HG02840 (cell line): ENCODE results near the gene ADGRG6.
"Not testable (repeated sequence)": the region's sequence is repeated elsewhere in the genome, so short reads cannot be mapped to it uniquely, and the experiment has no call there.

ENCODE experiments used
- ATAC-seq: cut with Tn5 transposase; IDR thresholded peaks from one replicate; pipeline ENCODE4 v1.9.1; 2021; ENCODE audit warnings: mild to moderate bottlenecking, moderate library complexity, moderate number of reproducible peaks; ENCODE audit not compliant: unreplicated experiment, low FRiP score

The ADGRG6 gene

GRCh38 chr6:142433419-142433818 is 131.6 kb downstream of the ADGRG6 start:
- ATAC-seq: no peak

GRCh38 chr6:142438898-142439297 is 137.1 kb downstream of the ADGRG6 start:
- no peak for ATAC-seq

- ATAC-seq: no peak
Observed at GRCh38 chr6:142440600-142441293, 138.9 kb downstream of the ADGRG6 start.

GRCh38 chr6:142441716-142442115 is 139.9 kb downstream of the ADGRG6 start:
- no peak for ATAC-seq

- ATAC-seq: no peak
Observed at GRCh38 chr6:142443102-142443501, 141.3 kb downstream of the ADGRG6 start.

GRCh38 chr6:142443532-142443931 is 141.7 kb downstream of the ADGRG6 start:
- ATAC-seq: no peak

- no peak for ATAC-seq
Observed at GRCh38 chr6:142444376-142444775, 142.6 kb downstream of the ADGRG6 start.

- no peak for ATAC-seq
Observed at GRCh38 chr6:142444881-142445301, 143.1 kb downstream of the ADGRG6 start.

GRCh38 chr6:142446168-142446567 is 144.4 kb downstream of the ADGRG6 start:
- no peak for ATAC-seq

- ATAC-seq: no peak
Observed at GRCh38 chr6:142446576-142446975, 144.8 kb downstream of the ADGRG6 start.

- ATAC-seq: no peak
Observed at GRCh38 chr6:142448091-142448729, 146.4 kb downstream of the ADGRG6 start.

GRCh38 chr6:142450856-142451255 is 149.0 kb downstream of the ADGRG6 start:
- not testable (repeated sequence) for ATAC-seq

GRCh38 chr6:142452993-142453392 is 151.2 kb downstream of the ADGRG6 start:
- no peak for ATAC-seq

- ATAC-seq: not testable (repeated sequence)
Observed at GRCh38 chr6:142454196-142454595, 152.4 kb downstream of the ADGRG6 start.

- not testable (repeated sequence) for ATAC-seq
Observed at GRCh38 chr6:142454848-142455247, 153.0 kb downstream of the ADGRG6 start.

GRCh38 chr6:142455957-142456589 is 154.3 kb downstream of the ADGRG6 start:
- no peak for ATAC-seq

GRCh38 chr6:142457638-142458406 is 156.0 kb downstream of the ADGRG6 start:
- ATAC-seq: no peak

- ATAC-seq: no peak
Observed at GRCh38 chr6:142458836-142459235, 157.0 kb downstream of the ADGRG6 start.

- ATAC-seq: no peak
Observed at GRCh38 chr6:142459271-142459670, 157.5 kb downstream of the ADGRG6 start.

- ATAC-seq: no peak
Observed at GRCh38 chr6:142462260-142462659, 160.5 kb downstream of the ADGRG6 start.

GRCh38 chr6:142463988-142464387 is 162.2 kb downstream of the ADGRG6 start:
- ATAC-seq: no peak
